Upper lobe of left lung (tissue), 4 donors: ENCODE measurements around the gene ATPAF2.

ENCODE experiments used
- POLR2A ChIP-seq, 4 donors: fragments of 450-650 bp; IDR thresholded peaks; one replicate each; pipeline ENCODE4 v1.5.1; 2016 to 2017; ENCODE audit warnings: antibody characterized with exemption in 4 of 4, mild to moderate bottlenecking in 2 of 4
- TF ChIP-seq, protein P1 (sequence below), 6 experiments: fragments of 450-650 bp in 4 of 6; fragments of 200-600 bp in 2 of 6; sonication (generic) in 2 of 6; IDR thresholded peaks; one replicate each; pipeline ENCODE4 v1.5.1; 2016 to 2019; ENCODE audit warnings: antibody characterized with exemption in 6 of 6

DNA sequence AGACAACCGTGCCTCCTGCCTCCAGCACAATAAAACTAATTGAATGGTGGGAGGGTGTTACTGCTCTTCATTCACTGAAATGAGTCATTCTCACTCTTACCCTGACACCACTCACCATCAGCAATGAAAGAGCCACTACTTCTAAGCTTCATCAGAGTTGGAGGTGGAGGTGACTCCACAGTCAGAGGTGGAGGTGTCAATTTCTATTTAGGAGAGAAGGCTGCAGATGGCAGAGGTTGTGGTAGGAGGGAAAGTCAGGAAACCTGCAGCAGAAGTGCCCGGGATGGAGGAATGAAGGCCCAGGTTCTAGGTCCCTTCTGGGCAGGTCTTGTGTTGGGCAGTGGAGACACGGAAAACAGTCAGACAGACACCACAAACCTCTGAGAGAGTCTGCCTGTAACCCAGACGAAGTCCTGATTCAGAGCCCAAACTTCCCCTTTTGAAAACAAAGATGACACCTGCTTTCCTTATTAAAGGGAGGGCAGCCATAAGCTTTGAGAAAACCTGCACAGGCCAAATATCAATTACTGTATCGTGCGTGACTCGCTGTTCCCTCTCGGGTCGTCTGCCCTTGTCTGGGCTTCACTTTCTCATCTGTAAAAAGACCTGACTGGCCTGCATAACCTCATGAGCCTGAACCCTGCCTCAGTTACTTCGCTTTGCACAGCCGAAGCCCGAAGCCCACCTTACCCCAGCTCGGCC is 668 bp downstream of the ATPAF2 start:
- TF ChIP-seq POLR2A (IDR thresholded peaks at IDR 0.05), result no peak
- TF ChIP-seq, protein P1, sequence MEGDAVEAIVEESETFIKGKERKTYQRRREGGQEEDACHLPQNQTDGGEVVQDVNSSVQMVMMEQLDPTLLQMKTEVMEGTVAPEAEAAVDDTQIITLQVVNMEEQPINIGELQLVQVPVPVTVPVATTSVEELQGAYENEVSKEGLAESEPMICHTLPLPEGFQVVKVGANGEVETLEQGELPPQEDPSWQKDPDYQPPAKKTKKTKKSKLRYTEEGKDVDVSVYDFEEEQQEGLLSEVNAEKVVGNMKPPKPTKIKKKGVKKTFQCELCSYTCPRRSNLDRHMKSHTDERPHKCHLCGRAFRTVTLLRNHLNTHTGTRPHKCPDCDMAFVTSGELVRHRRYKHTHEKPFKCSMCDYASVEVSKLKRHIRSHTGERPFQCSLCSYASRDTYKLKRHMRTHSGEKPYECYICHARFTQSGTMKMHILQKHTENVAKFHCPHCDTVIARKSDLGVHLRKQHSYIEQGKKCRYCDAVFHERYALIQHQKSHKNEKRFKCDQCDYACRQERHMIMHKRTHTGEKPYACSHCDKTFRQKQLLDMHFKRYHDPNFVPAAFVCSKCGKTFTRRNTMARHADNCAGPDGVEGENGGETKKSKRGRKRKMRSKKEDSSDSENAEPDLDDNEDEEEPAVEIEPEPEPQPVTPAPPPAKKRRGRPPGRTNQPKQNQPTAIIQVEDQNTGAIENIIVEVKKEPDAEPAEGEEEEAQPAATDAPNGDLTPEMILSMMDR (IDR thresholded peaks at IDR 0.05), result no peak
